Naive B cell (primary cell): ENCODE measurements around the gene COX18. TPM values are rescaled to one million over a fixed set of nuclear protein-coding genes. Genes with fewer than 3 reads are reported as not detected.

Experiments used
- polyA plus RNA-seq, 6 donors: library from polyadenylated mRNA; unstranded; fragments of 300-500 nt; fragmentation: Illumina TruSeq; gene quantifications; one replicate each; pipeline ENCODE4 v1.2.3, GENCODE V29; 2021; ENCODE audit warnings: low read depth in 6 of 6

COX18 gene
- polyA plus RNA-seq, 6 donors from 2014 or later: 4.1 to 10.0 (median 5.7) TPM; not detected in 1

Other genes with a start within 250 kb of the COX18 start
- 10 to 100 TPM in 2 of 6 donors, 1 to 10 TPM in 4; 4.6 to 13.5 (median 8.7) TPM for gene ANKRD17, start 189.1 kb upstream of the COX18 start, polyA plus RNA-seq